Loucy (cell line): Measurements from ENCODE around the gene THEMIS.

Experiments
- H2AFZ ChIP-seq: fragments of 200-600 bp; sonication (generic); 2 replicates; pipeline ENCODE4 v1.6.0; 2016; ENCODE audit warnings: antibody characterized with exemption, mild to moderate bottlenecking, low read length, moderate library complexity
- H3F3A ChIP-seq: fragments of 200-600 bp; 2 replicates; pipeline ENCODE4 v1.6.0; 2016; ENCODE audit warnings: antibody characterized with exemption, low read depth, mild to moderate bottlenecking
- H3K27me3 ChIP-seq: fragments of 200-600 bp; sonication (generic); 2 replicates; pipeline ENCODE4 v1.6.1; 2014; ENCODE audit warnings: low read length, mild to moderate bottlenecking; ENCODE audit not compliant: insufficient read depth, poor library complexity, severe bottlenecking
- H3K36me3 ChIP-seq: fragments of 200-600 bp; sonication (generic); 2 replicates; pipeline ENCODE4 v1.6.1; 2016; ENCODE audit warnings: low read length; ENCODE audit not compliant: insufficient read depth
- H3K4me1 ChIP-seq: fragments of 200-600 bp; sonication (generic); 2 replicates; pipeline ENCODE4 v1.5.1; 2014; ENCODE audit warnings: low read length, mild to moderate bottlenecking; ENCODE audit not compliant: insufficient read depth, poor library complexity, severe bottlenecking
- H3K4me2 ChIP-seq: fragments of 200-600 bp; sonication (generic); 2 replicates; pipeline ENCODE4 v1.6.0; 2014; ENCODE audit warnings: antibody characterized with exemption, low read length, low read depth, mild to moderate bottlenecking; ENCODE audit not compliant: poor library complexity, severe bottlenecking
- H3K4me3 ChIP-seq: fragments of 200-600 bp; sonication (generic); 2 replicates; pipeline ENCODE4 v1.5.1; 2014; ENCODE audit warnings: low read length, mild to moderate bottlenecking, mixed read lengths; ENCODE audit not compliant: poor library complexity, severe bottlenecking
- H3K79me2 ChIP-seq: fragments of 200-600 bp; sonication (generic); 2 replicates; pipeline ENCODE4 v1.6.1; 2014; ENCODE audit warnings: low read length; ENCODE audit not compliant: insufficient read depth
- H3K9ac ChIP-seq: fragments of 200-600 bp; sonication (generic); 2 replicates; pipeline ENCODE4 v1.6.0; 2014; ENCODE audit warnings: mild to moderate bottlenecking, low read depth, low read length, moderate library complexity; ENCODE audit not compliant: poor library complexity, severe bottlenecking
- H3K9me2 ChIP-seq: fragments of 200-600 bp; sonication (generic); replicated peaks from 2 replicates; pipeline ENCODE4 v1.6.1; 2016; ENCODE audit warnings: low read depth, low read length, mixed read lengths
- H3K9me3 ChIP-seq: fragments of 200-600 bp; sonication (generic); 2 replicates; pipeline ENCODE4 v1.6.1; 2014; ENCODE audit warnings: mild to moderate bottlenecking, antibody characterized with exemption, low read length, low read depth; ENCODE audit not compliant: insufficient read depth
- H4K20me1 ChIP-seq: fragments of 200-600 bp; sonication (generic); 2 replicates; pipeline ENCODE4 v1.6.0; 2014; ENCODE audit warnings: antibody characterized with exemption, low read length, mild to moderate bottlenecking; ENCODE audit not compliant: insufficient read depth, poor library complexity, severe bottlenecking
- EZH2phosphoT487 ChIP-seq: fragments of 200-600 bp; IDR thresholded peaks from 2 replicates; pipeline ENCODE4 v1.6.1; 2018; ENCODE audit warnings: antibody characterized with exemption, mild to moderate bottlenecking, moderate library complexity, borderline replicate concordance
- TF ChIP-seq, protein P1 (sequence below): fragments of 200-600 bp; sonication (generic); conservative IDR thresholded peaks from 2 replicates; pipeline ENCODE4 v1.5.1; 2014; ENCODE audit warnings: mild to moderate bottlenecking, antibody characterized with exemption, low read length

Gene THEMIS

DNA sequence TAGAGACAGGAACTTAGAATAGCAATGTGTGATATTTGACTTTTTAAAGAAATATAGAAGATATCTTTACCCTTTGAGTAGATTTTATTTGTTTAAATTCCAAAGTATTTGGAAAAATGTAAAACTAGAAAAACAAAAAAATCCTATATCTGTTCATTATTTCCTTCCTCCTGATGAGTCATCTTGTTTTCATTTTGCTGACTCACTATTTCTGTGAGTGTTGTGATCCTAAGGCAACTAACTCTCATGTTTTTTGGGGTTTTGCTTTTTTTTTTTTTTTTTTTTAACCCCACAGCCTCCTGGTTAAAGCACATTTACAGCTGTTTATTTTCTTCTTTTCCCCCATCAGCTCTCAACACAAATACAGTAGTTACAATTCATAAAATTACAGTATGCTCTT, 37.8 kb upstream of the THEMIS start:
- Histone ChIP-seq H3K9me2 (no peaks in the 10 kb centered on the region), H3K79me2 (no peaks in the 10 kb centered on the region), H3K9ac (no peak overlapping the region), H3K36me3 (no peaks in the 10 kb centered on the region), H3F3A (no peaks in the 10 kb centered on the region), H3K27me3 (no peaks in the 10 kb centered on the region), H3K4me2 (no peak overlapping the region), H3K4me3 (no peak overlapping the region), H3K4me1 (peaks cover 12% of the 10 kb centered on the region), H3K9me3 (no peaks in the 10 kb centered on the region), H4K20me1 (no peaks in the 10 kb centered on the region), H2AFZ (no peak overlapping the region)
- TF ChIP-seq, protein P1, sequence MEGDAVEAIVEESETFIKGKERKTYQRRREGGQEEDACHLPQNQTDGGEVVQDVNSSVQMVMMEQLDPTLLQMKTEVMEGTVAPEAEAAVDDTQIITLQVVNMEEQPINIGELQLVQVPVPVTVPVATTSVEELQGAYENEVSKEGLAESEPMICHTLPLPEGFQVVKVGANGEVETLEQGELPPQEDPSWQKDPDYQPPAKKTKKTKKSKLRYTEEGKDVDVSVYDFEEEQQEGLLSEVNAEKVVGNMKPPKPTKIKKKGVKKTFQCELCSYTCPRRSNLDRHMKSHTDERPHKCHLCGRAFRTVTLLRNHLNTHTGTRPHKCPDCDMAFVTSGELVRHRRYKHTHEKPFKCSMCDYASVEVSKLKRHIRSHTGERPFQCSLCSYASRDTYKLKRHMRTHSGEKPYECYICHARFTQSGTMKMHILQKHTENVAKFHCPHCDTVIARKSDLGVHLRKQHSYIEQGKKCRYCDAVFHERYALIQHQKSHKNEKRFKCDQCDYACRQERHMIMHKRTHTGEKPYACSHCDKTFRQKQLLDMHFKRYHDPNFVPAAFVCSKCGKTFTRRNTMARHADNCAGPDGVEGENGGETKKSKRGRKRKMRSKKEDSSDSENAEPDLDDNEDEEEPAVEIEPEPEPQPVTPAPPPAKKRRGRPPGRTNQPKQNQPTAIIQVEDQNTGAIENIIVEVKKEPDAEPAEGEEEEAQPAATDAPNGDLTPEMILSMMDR, result no peak
- TF ChIP-seq EZH2phosphoT487, result no peak

DNA sequence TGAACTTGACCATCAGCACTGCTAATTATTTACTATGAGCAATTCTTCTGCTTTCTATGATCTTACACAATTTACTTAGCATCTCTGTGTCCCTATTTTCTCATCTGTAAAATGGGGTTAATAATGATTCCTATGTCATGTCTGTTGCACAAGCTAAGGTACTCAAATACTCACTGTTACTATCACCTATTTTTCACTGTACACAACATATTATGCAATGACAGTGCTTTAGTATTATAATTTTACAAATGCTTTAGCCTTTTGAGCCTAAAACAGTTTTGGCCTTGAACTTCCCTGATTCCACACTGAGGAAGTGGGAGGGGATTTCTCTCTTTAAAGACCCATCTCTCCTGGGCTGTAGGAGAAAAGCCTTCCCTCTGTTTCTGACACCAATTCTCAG, 36.9 kb upstream of the THEMIS start:
- Histone ChIP-seq H3F3A (no peaks in the 10 kb centered on the region), H3K27me3 (no peaks in the 10 kb centered on the region), H3K9me2 (no peaks in the 10 kb centered on the region), H2AFZ (no peak overlapping the region), H3K9me3 (peaks cover 7% of the 10 kb centered on the region), H3K9ac (no peak overlapping the region), H3K4me2 (no peak overlapping the region), H3K4me1 (peaks cover 12% of the 10 kb centered on the region), H3K36me3 (no peaks in the 10 kb centered on the region), H3K79me2 (no peaks in the 10 kb centered on the region), H4K20me1 (no peaks in the 10 kb centered on the region), H3K4me3 (no peak overlapping the region)
- TF ChIP-seq, protein P1, result no peak
- TF ChIP-seq EZH2phosphoT487, result no peak

DNA sequence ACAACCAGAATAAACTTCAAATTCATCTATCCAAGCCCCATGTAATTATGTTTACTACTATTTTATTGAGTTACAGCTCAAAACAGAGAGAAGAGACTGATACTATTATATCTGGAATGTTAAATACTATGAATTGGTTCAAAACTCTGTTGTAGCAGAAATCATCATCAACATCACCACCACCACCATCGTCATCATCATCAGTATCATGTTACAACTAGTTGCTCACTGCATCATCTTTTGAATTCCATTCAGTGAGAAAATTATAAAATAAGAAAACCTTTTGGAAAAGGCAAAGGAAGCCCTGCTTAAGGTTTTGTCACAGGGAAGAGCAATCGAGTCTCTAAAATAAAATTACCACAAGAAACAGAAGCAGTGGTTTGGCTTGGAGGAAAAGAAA, 36.2 kb upstream of the THEMIS start:
- Histone ChIP-seq H3K4me2 (no peak overlapping the region), H4K20me1 (no peaks in the 10 kb centered on the region), H2AFZ (no peak overlapping the region), H3K36me3 (no peaks in the 10 kb centered on the region), H3K4me3 (no peak overlapping the region), H3K9me2 (no peaks in the 10 kb centered on the region), H3K4me1 (peaks cover 12% of the 10 kb centered on the region), H3F3A (no peaks in the 10 kb centered on the region), H3K9ac (no peak overlapping the region), H3K9me3 (peaks cover 12% of the 10 kb centered on the region), H3K79me2 (no peaks in the 10 kb centered on the region), H3K27me3 (no peaks in the 10 kb centered on the region)
- TF ChIP-seq, protein P1, result no peak
- TF ChIP-seq EZH2phosphoT487, result no peak
